Activated CD4-positive, alpha-beta memory T cell treated with anti-CD3 and anti-CD28 coated beads, Interleukin-2, amount 10 ng/mL, durations not matched to agents 7 days and 5 days (primary cell): ENCODE results near the gene CACNA1D. TPM values are rescaled to one million over a fixed set of nuclear protein-coding genes. Genes with fewer than 3 reads are reported as not detected.

Source experiments
- CTCF ChIA-PET: fragments of 350-600 bp; sonication (Branson Sonifier 250); formaldehyde crosslinking; loops from one replicate; lab custom pipeline; 2021; ENCODE audit warnings: antibody characterized with exemption, inconsistent platforms; lab: Charles Lee
- POLR2A ChIA-PET: fragments of 350-600 bp; sonication (Branson Sonifier 250); formaldehyde crosslinking; loops from one replicate; lab custom pipeline; 2021; ENCODE audit warnings: antibody characterized with exemption; lab: Charles Lee
- DNase-seq: peaks from one replicate; pipeline ENCODE4 v3.0.0-alpha.2; 2020
- H3K27ac Mint-ChIP-seq: one replicate; pipeline ENCODE4 v1.8.0; 2021; ENCODE audit warnings: mild to moderate bottlenecking, mixed read lengths
- H3K27me3 Mint-ChIP-seq: one replicate; pipeline ENCODE4 v1.8.0; 2021; ENCODE audit warnings: mixed read lengths
- H3K36me3 Mint-ChIP-seq: one replicate; pipeline ENCODE4 v1.8.0; 2021; ENCODE audit warnings: low read depth, mixed read lengths
- H3K4me1 Mint-ChIP-seq: one replicate; pipeline ENCODE4 v1.8.0; 2021; ENCODE audit warnings: mixed read lengths
- H3K4me3 Mint-ChIP-seq: one replicate; pipeline ENCODE4 v1.8.0; 2021; ENCODE audit warnings: mild to moderate bottlenecking, mixed read lengths
- H3K9me3 Mint-ChIP-seq: one replicate; pipeline ENCODE4 v1.8.0; 2021; ENCODE audit warnings: mixed read lengths
- total RNA-seq, 2 experiments: library from RNA; stranded (reverse); gene quantifications; one replicate each; pipeline ENCODE4 v1.2.3, GENCODE V29; 2021

Gene CACNA1D
- total RNA-seq, 2 experiments from 2014 or later = 2.5 to 3.2 TPM

- Mint-ChIP-seq H3K4me1 (peaks cover 10% of the 10 kb centered on the region), H3K27ac (no peak overlapping the region), H3K27me3 (peaks cover 9% of the 10 kb centered on the region), H3K36me3 (no peaks in the 10 kb centered on the region), H3K4me3 (no peak overlapping the region), H3K9me3 (no peaks in the 10 kb centered on the region)
- ChIA-PET POLR2A (no interaction called here), CTCF (no interaction called here)
- DNase-seq = no peak
Measured at GRCh38 chr3:53579636-53580035, 85.2 kb downstream of the CACNA1D start.

GRCh38 chr3:53581671-53582070, 87.3 kb downstream of the CACNA1D start:
- Mint-ChIP-seq H3K36me3 (no peaks in the 10 kb centered on the region), H3K27me3 (peaks cover 12% of the 10 kb centered on the region), H3K9me3 (no peaks in the 10 kb centered on the region), H3K27ac (no peak overlapping the region), H3K4me3 (no peak overlapping the region), H3K4me1 (peaks cover 10% of the 10 kb centered on the region)
- ChIA-PET POLR2A (no interaction called here), CTCF (no interaction called here)
- no peak for DNase-seq

- H3K36me3 Mint-ChIP-seq = no peaks in the 10 kb centered on the region
- H3K27ac Mint-ChIP-seq = no peak overlapping the region
- H3K4me1 Mint-ChIP-seq = peaks cover 10% of the 10 kb centered on the region
- CTCF ChIA-PET = no interaction called here
- no peak for DNase-seq
- H3K27me3 Mint-ChIP-seq = peaks cover 19% of the 10 kb centered on the region
- no peak overlapping the region for H3K4me3 Mint-ChIP-seq
- H3K9me3 Mint-ChIP-seq = no peaks in the 10 kb centered on the region
- POLR2A ChIA-PET = interaction anchor here (1.2 kb wide), 1 partner anchor 9 kb away, joined by 3 read pairs; no protein-coding TSS in a partner anchor
Measured at GRCh38 chr3:53583161-53583690, 88.8 kb downstream of the CACNA1D start.

- no peak overlapping the region for H3K27ac Mint-ChIP-seq
- H3K36me3 Mint-ChIP-seq = no peaks in the 10 kb centered on the region
- no peaks in the 10 kb centered on the region for H3K9me3 Mint-ChIP-seq
- ChIA-PET CTCF (no interaction called here), POLR2A (no interaction called here)
- peaks cover 22% of the 10 kb centered on the region for H3K27me3 Mint-ChIP-seq
- peaks cover 10% of the 10 kb centered on the region for H3K4me1 Mint-ChIP-seq
- H3K4me3 Mint-ChIP-seq = no peak overlapping the region
- no peak for DNase-seq
Measured at GRCh38 chr3:53585049-53585448, 90.6 kb downstream of the CACNA1D start.

- Mint-ChIP-seq H3K27ac (no peak overlapping the region), H3K9me3 (no peaks in the 10 kb centered on the region), H3K4me1 (peaks cover 10% of the 10 kb centered on the region), H3K27me3 (peaks cover 22% of the 10 kb centered on the region), H3K4me3 (no peak overlapping the region), H3K36me3 (no peaks in the 10 kb centered on the region)
- no peak for DNase-seq
- ChIA-PET POLR2A (no interaction called here), CTCF (no interaction called here)
Measured at GRCh38 chr3:53585627-53586026, 91.2 kb downstream of the CACNA1D start.

GRCh38 chr3:53588122-53588521, 93.7 kb downstream of the CACNA1D start:
- H3K27me3 Mint-ChIP-seq = peaks cover 23% of the 10 kb centered on the region
- ChIA-PET CTCF (no interaction called here), POLR2A (no interaction called here)
- no peak for DNase-seq
- H3K9me3 Mint-ChIP-seq = no peaks in the 10 kb centered on the region
- no peaks in the 10 kb centered on the region for H3K36me3 Mint-ChIP-seq
- H3K27ac Mint-ChIP-seq = no peak overlapping the region
- no peak overlapping the region for H3K4me3 Mint-ChIP-seq
- H3K4me1 Mint-ChIP-seq = no peaks in the 10 kb centered on the region

GRCh38 chr3:53589201-53589600, 94.8 kb downstream of the CACNA1D start:
- no peaks in the 10 kb centered on the region for H3K4me1 Mint-ChIP-seq
- ChIA-PET CTCF (no interaction called here), POLR2A (no interaction called here)

GRCh38 chr3:53589806-53590205, 95.4 kb downstream of the CACNA1D start:
- CTCF ChIA-PET = no interaction called here
- Mint-ChIP-seq H3K4me3 (no peak overlapping the region), H3K27me3 (peaks cover 24% of the 10 kb centered on the region), H3K36me3 (no peaks in the 10 kb centered on the region), H3K4me1 (no peaks in the 10 kb centered on the region), H3K27ac (no peak overlapping the region), H3K9me3 (no peaks in the 10 kb centered on the region)
- no peak for DNase-seq
- POLR2A ChIA-PET = no interaction called here

More at GRCh38 chr3:53589201-53589600, 94.8 kb downstream of the CACNA1D start:
- Mint-ChIP-seq H3K27ac (no peak overlapping the region), H3K4me3 (no peak overlapping the region), H3K27me3 (peaks cover 26% of the 10 kb centered on the region), H3K36me3 (no peaks in the 10 kb centered on the region), H3K9me3 (no peaks in the 10 kb centered on the region)
- DNase-seq = no peak

GRCh38 chr3:53590606-53591005, 96.2 kb downstream of the CACNA1D start:
- H3K36me3 Mint-ChIP-seq = no peaks in the 10 kb centered on the region
- H3K27me3 Mint-ChIP-seq = peaks cover 27% of the 10 kb centered on the region
- ChIA-PET POLR2A (no interaction called here), CTCF (no interaction called here)
- DNase-seq = no peak
- H3K4me3 Mint-ChIP-seq = no peak overlapping the region
- H3K27ac Mint-ChIP-seq = no peak overlapping the region
- no peaks in the 10 kb centered on the region for H3K9me3 Mint-ChIP-seq
- no peaks in the 10 kb centered on the region for H3K4me1 Mint-ChIP-seq

GRCh38 chr3:53591646-53592045, 97.2 kb downstream of the CACNA1D start:
- Mint-ChIP-seq H3K27ac (no peak overlapping the region), H3K36me3 (no peaks in the 10 kb centered on the region), H3K4me3 (no peak overlapping the region), H3K4me1 (no peaks in the 10 kb centered on the region), H3K27me3 (peaks cover 25% of the 10 kb centered on the region), H3K9me3 (no peaks in the 10 kb centered on the region)
- ChIA-PET CTCF (no interaction called here), POLR2A (no interaction called here)
- DNase-seq = no peak

GRCh38 chr3:53592862-53593261, 98.5 kb downstream of the CACNA1D start:
- no peak overlapping the region for H3K4me3 Mint-ChIP-seq
- ChIA-PET POLR2A (no interaction called here), CTCF (no interaction called here)
- H3K27ac Mint-ChIP-seq = no peak overlapping the region
- no peaks in the 10 kb centered on the region for H3K36me3 Mint-ChIP-seq
- H3K27me3 Mint-ChIP-seq = peaks cover 23% of the 10 kb centered on the region
- DNase-seq = no peak
- H3K4me1 Mint-ChIP-seq = no peaks in the 10 kb centered on the region
- H3K9me3 Mint-ChIP-seq = no peaks in the 10 kb centered on the region

- Mint-ChIP-seq H3K27ac (no peak overlapping the region), H3K27me3 (peaks cover 20% of the 10 kb centered on the region), H3K9me3 (no peaks in the 10 kb centered on the region), H3K4me1 (no peaks in the 10 kb centered on the region), H3K36me3 (no peaks in the 10 kb centered on the region), H3K4me3 (no peak overlapping the region)
- DNase-seq = no peak
- CTCF ChIA-PET = no interaction called here
- POLR2A ChIA-PET = no interaction called here
Measured at GRCh38 chr3:53593611-53594010, 99.2 kb downstream of the CACNA1D start.

- CTCF ChIA-PET = no interaction called here
- Mint-ChIP-seq H3K27me3 (peaks cover 18% of the 10 kb centered on the region), H3K9me3 (no peaks in the 10 kb centered on the region), H3K4me3 (no peak overlapping the region), H3K27ac (no peak overlapping the region), H3K36me3 (no peaks in the 10 kb centered on the region), H3K4me1 (no peaks in the 10 kb centered on the region)
- POLR2A ChIA-PET = no interaction called here
- no peak for DNase-seq
Measured at GRCh38 chr3:53594276-53594675, 99.9 kb downstream of the CACNA1D start.

- H3K4me3 Mint-ChIP-seq = no peak overlapping the region
- no peaks in the 10 kb centered on the region for H3K36me3 Mint-ChIP-seq
- ChIA-PET POLR2A (no interaction called here), CTCF (no interaction called here)
- H3K27me3 Mint-ChIP-seq = peaks cover 19% of the 10 kb centered on the region
- no peaks in the 10 kb centered on the region for H3K9me3 Mint-ChIP-seq
- DNase-seq = no peak
- H3K4me1 Mint-ChIP-seq = no peaks in the 10 kb centered on the region
- no peak overlapping the region for H3K27ac Mint-ChIP-seq
Measured at GRCh38 chr3:53595660-53596059, 101.2 kb downstream of the CACNA1D start.
